GM18511 (cell line): ENCODE measurements around the gene GPBAR1.

Source experiments
- ATAC-seq: cut with Tn5 transposase; IDR thresholded peaks from one replicate; pipeline ENCODE4 v1.9.1; 2021; ENCODE audit warnings: mild to moderate bottlenecking, moderate library complexity; ENCODE audit not compliant: unreplicated experiment

GPBAR1 gene

DNA sequence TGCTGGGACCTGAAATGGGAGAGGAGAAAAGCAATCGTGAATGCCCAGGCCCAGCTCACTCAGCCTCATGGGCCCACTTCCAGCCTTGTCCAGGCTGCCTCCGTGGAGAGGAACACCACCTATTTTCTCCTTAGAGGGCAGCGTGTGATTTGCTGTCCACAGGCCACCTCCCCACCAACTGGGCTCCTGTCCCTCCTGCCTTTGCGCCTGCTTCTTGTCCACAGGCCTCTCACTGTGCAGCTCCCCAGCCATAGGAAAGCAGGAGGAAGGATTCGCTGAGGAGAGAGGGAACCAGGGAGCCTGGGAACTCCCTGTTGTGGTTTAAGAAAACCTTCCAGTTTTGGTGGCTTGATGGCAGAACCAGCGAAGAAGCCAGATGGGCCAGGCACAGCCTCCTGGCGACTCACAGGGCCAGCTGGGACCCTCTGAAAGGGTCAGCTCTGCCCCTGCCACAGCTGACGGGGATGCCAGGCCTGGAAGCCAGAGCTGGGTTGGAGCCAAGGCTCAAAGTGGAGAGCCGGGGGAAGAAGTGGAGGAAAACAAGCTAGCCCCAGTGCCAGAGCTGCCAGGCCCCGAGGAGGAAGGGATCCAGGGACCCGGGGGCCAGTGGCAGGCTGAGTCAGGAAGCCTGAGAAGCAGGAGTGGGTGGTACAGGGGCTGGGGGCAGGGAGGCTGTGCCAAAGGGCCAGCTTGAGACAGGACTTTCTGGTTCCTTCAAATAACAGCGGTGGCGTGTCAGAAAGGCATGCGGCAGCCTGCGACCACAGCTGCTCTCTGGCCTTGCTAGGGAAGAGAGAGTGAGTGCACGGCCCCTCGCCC lies 21.6 kb downstream of the GPBAR1 start:
- ATAC-seq: no peak

DNA sequence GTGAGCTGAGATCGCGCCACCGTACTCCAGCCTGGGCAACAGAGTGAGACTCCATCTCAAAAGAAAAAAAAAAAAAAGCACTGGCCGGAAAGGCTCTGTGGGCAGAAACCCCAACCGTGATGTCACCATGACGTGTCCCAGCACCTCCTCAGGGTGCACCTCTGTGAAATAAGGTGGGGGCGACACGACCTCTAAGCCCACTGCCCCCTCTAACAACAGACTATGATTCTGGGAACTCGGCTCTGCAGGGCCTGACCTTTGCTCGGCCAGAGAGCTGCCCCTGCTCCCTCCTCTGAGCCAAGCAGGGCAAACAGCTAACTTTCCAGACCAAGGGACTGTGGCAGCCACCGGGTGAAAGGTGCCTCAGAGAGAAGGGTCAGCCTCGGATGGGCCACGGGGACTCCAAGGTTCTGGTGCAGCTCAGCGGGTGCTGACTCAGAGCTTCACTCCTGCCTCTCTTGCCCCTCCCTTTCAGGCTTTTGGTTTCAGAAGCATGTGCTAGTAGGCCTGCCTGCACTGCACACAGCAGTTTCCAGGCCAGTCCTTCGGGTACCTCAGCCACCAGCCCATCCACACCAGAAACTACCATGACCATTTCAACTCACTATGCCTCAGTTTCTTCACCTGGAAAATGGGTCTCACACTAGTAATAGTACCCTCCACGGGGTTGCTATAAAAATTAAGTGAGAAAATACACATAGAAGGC lies 23.4 kb downstream of the GPBAR1 start:
- ATAC-seq: peak; percentile 44

DNA sequence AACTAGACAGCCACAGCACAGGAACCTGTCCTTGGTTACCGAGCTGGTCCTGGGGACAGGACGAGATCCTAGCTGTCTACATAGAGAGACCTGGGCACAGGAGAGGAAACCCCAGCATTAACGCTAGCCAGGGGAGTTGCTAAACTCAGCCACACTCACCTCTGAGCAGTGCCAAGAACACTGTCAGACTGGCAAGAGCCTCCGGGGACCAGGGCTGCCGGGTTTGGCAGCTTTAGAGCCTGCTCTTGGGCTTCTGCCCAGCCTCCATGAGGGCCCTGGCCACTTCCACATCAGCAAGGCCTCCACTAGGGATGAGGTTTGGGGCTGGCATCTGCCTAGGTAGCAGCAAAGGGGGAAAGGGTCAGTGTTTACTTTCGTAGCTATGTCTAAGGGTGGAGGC lies 24.8 kb downstream of the GPBAR1 start:
- ATAC-seq: no peak

DNA sequence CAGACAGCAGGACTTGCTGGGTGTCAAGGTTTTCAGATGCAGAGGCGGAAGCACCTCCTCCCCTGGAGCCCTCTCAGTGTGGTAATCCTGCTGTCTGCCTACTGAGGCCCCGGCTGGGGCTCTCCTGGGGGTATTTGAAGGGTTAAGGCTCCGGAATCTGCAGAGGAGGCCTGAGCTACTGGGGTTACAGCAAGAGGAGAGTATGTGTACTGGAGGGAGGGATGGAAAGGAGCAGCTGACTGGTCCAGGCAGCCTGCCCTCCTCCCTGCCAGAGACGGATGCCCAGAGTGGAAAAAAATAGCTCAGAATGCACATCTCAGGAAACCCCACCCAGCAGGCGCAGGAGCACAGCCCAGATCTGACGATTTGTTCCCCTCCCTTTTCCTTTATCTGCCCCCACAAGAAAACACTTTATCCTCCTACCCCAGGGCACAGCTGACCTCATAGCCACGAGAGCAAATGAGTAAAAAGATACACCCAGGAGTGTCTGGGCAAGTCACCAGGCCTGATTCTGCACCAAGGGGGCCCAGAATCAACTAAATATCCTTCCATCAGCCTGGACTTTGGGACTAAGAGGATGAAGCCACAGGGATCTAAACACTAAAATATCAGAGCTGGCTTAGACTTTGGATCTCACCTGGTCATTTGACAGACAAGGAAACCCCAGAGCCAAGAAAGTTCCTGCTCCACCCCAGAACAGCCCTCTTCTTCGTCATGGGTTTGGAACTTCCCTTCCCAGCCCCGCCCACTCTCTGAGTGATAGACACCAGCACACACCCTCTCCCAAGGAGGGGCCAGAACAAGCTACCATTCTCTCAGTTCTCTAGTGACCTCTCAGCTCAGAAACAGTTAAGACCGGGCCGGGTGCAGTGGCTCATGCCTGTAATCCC lies 26.0 kb downstream of the GPBAR1 start:
- ATAC-seq: peak; percentile 69

DNA sequence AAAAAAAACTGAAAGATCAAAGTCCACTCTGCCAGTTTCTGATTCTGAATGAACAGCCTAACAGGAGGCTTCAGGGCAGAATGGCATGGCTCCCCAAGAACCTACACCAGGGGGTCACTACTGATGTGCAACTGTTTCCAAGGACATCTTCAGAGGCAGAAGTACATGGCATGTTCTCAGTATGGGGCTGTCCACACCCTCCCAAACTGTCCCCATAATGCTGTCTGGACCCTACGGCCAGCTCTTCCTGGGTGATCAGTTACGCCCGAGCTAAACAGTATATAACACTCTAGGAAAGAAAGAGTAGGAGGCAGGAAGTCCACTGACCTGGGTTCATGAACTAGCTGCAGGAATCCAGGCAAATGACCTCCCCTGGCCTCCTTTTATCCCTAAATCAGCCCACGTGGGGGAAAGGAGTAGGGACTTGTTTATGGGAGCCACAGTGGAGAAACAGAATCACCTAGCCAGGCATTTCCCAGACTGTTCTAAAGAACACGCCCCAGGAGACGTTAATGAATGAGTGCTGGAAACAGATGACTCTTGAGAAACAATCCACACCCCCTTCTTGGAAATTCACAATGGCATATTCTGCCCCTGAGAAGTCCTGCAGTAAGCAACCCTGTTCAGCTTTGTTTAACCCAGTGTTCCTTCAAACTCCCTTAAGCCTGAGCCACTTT lies 29.0 kb downstream of the GPBAR1 start:
- no peak for ATAC-seq

DNA sequence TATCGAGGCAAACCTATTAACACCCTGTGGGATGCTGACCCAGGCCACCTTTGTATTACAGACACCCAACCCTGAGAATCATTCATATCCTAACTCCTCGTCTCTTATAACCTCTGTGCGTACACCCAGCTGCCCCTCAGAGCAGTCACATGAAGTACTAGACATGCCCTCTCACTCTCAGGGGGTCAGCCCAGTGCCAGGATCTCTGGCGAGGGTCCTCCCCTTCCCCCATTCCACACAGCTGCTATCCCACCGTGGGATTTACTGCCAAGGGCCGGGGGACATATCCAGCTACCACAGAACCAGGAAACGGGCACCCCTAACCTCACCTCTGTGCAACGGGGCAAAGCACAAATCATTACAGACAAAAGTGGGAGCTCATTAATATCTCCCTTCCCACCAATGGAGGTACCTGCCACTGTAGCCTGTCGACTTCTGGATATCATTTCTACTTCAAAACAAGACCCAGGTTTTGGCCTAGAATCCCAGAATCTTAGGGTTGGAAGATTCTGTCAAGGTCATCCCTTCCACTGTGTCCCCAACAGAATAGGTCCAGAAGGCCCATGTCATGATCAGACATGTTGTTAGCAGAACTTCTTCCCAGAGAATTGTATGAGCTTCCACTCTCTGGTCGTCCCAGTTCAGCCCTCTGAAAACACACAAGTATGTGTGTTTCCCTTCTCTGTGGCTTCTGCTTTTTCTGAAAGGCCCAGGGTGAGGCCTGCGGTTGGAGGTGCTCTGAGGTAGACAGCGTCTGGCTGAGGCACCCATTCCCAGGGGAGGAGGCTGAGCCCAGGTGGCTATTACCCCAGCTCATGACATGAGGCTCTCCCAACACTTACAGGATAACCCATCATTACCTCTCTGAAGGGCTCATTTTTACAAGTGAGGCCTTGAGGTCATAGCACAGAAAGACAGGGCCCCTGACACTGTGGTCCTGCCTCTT lies 29.8 kb downstream of the GPBAR1 start:
- ATAC-seq: peak; percentile 60

DNA sequence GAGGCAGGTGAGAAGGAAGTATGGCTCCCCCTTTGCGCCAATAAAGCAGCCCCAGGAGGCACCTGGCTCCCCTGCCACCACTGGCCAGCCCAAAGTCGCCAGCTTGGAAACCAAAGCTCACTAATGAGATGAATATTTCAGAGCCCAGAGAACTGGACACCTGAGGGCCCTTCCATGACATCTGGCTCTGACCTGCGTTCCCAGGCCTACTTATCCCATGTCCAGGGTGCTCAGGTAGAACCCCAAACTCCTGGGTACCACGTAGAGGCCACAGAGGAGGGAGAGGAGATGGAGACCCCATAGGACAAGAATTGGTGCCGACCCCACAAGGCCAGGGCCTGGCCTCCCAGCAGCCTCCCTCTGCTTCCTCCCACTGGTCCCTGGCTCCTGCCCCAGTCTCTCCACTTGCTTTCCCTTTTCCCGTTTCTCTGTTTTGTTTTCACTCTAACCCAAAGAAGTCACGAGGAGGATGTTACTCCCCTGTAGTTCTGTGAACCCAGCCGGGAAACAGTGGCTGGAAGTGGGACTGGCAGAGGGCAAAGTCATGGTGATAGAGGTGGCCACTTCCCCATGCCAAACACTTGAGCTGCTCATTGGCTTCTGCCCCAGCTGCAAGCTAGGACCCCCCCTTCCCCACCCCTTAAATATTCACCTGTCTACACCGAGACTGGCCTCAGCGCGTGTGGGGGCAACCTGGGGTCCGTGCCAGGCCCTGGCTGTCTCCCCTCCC lies 30.7 kb downstream of the GPBAR1 start:
- ATAC-seq: no peak

DNA sequence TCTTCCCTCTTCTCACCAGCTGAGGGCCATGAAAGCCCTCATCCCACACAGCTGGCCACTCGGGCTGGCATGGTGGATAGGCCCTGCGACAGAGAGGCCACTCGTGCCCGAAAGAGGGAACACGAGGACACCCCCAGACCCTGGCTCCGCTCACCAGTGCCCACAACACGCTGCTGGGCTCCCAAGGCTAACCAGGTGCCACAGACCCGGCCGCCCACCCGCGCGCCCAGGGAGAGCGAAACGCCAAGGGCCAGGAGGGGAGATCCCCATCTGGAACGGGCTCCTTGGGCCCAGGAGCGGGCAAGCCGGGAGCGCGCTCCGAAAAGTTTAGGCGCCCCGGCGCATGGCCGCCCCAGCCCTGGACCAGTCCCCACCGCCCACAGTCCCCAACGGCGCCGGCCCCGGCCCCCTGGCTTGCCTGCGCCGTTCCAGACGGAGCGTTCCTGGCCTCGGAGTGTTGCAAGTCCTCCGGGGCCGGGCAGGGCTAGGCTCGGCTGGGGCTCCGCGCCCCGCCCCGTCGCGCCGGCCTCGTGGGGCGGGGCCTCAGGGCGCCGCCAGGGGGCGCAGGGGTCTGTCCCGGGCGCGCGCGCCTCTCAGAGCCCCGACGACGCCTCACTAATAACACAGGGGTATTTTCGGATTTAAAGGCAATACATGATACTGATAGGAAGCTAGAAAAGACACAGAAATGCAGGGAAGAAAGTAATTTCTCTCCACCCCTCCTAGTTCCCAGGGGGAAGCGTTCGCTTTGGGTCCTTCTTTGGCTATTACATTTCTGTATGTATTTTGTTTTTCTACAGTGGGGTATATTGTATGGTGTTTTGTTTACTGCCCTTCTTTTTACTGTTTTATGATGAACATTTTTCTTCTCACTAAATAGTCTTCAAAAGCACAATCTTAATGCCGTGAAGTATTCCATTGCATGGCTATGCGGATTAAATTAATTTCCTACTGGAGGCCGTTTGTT lies 31.5 kb downstream of the GPBAR1 start, which contains the start of gene TMBIM1:
Gene TMBIM1 (minus strand): TSS at position 456 of the 967 bp plus-strand sequence. CDS start 10,362 bp downstream, outside the sequence.
- ATAC-seq: peak; percentile 71

DNA sequence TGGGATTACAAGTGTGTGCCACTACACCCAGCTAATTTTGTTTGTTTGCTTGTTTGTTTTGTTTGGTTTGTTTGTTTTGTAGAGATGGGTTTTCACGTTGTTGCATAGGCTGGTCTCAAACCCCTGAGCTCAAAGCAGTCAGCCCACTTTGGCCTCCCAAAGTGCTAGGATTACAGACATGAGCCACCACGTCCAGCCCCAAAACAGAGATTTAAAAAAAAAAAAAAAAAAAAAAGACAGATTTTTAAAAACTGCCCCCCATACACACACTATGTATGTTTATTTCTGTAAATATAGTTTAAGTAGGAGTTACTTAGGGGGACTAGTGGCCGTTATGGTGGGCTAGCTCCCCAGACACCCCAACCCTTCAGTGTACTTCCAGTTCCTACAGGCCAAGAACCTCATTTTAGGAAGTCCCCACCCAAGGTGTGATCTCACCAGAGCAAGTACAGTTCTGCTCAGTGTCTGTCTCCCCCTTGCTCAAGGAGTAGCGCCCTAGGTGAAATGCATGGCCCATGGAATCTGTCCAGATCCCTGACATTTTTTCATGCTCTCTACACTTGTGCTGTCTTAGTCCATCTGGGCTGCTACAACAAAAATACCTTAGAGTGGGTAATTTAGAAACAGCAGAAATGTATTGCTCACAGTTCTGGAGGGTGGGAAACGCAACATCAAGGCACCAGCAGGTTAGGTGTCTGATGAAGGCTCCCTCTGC lies 33.1 kb downstream of the GPBAR1 start:
- no peak for ATAC-seq

DNA sequence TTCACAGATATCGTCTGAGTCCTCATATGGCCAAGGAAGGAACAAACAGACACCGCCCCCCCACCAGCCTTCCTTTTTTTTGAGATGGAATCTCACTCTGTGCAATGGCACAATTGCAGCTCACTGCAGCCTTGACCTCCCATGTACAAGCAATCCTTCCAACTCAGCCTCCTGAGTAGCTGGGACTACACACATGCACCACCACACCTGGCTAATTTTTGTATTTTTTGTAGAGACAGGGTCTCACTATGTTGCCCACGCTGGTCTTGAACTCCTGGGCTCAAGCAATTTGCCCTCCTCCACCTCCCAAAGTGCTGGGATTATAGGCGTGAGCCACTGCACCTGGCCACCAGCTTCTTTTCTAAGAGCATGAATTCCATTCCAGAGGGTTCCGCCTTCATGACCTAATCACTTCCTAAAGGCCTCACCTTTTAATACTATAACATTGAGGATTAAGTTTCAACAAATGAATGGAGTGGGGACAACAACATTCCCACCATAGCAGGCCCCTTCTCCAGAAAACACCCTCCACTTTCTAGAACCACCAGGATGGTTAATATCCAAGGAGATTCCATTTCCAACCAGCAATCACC lies 33.7 kb downstream of the GPBAR1 start:
- no peak for ATAC-seq

DNA sequence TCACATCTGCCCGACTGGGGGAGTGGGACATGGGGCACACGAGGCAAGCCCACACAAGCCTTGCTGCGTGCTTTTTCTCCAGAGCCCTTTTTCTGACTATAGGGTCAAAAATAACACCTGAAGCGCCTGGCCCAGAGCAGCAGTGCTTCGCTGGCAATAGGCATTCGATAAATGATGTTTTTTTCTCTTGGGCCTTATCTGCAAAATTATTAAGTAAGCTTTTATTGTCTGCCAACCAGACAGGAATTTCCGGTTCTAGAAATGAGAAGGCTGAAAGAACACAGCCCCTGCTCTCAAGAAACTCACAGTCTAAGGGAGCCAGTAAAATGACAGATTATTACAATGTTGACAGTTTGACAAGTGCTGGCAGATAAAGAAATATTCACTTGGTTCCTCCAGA lies 34.2 kb downstream of the GPBAR1 start:
- no peak for ATAC-seq

DNA sequence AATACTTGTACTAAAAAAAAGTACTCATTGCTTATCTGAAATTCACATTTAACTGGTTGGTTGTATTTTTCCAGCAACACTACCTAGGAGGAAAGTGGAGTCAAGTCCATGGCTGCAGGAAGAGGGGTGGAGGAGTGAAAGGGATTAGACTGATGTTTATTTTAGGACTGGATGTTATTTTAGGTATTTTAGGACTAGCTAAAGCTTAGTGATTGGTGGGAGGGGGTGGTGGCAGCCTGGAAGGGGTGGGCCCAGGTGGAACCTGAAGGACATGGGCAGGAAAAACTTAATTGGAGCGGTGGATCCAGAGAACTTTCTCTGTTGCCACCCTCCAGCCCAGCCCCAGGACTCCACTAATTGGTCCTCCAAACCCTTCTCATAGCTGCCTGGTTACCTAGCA lies 35.4 kb downstream of the GPBAR1 start:
- no peak for ATAC-seq

DNA sequence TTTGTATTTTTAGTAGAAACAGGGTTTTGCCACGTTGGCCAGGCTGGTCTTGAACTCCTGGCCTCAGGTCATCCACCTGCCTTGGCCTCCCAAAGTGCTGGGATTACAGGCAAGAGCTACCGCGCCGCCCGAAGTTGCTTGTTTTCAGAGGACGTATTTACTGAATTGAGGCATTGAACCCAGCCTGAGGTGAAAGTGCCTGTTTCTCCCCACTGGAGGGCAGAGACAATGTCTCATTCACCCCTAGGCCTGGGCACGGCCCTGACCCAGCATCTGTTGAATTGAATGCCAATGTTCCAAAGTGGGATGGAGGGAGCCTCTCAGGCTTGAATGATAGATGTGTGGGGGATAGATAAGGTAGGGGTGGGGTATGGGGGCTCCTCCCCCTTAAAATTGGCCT lies 36.0 kb downstream of the GPBAR1 start:
- ATAC-seq: no peak

DNA sequence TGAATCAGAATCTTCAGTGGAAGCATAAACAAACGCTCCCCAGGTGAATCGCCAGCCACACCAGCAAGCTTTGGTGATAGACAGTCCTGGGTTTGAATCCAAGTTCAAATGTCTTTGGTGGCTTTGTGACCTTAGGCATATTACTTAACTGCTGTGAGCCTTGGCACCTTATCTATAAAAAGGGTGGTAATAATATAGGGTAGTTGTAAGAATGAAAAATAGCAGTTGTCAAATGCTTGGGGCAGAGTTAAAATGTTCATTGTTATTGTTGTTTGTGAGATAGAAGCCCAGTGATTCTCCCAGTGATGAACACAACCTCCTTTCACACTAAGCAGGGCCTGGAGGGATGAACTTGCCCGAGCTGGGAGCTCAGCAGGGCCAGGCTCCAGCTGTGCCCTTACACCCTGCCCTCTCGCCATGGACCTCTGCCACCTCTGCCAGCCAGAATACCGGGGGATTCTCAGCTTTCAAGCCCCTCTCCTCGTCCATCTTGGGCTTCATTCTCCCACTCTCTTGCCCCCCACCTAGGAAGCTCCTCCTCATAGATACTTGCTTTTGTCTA lies 37.6 kb downstream of the GPBAR1 start:
- no peak for ATAC-seq

DNA sequence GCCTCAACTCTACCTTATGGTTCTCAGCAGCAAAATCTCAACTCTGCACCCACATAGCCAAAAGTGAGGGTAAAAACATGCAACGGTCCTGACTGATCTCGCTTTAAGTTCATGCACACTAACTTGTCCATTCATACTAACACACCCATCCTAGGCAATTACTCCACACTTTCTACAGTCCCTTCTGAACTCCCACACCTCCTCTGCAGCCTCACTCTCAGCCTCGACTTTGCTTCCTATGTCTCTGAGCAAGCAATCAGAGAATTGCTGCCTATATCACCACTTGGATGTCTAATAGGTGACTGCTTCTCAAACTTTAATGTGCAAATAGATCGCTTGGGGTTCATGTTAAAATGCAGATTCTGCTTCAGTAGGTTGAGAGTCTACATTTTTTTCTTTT lies 39.3 kb downstream of the GPBAR1 start:
- no peak for ATAC-seq

DNA sequence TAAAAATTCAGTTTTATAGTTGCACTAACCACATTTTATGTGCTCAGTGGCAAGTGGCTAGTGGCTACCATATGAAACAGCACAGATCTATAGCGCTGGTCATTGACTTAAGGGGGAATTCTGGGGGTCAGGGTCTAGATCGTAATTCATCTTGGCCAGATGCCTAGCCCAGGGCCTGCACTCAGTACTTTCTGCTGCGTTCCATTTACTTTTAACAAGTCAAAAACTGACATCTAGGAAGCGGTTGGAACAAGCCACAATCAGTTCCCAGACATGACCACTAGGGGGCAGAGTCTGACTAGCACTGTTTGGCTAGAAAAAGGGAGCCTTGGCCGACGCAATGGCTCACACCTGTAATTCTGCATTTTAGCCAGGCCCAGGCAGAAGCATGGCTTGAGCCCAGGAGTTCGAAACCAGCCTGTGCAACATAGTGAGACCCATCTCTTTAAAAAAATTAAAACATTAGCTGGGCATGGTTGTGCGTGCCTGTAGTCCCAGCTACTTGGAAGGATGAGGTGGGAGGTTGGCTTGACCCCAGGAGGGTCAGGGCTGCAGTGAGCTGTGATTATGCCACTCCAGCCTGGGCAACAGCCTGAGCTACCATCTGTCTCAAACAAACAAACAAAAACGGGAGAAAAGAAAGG lies 40.5 kb downstream of the GPBAR1 start:
- ATAC-seq: peak; percentile 75
